ENCODE data around the gene FBN2.

Gene FBN2

DNA sequence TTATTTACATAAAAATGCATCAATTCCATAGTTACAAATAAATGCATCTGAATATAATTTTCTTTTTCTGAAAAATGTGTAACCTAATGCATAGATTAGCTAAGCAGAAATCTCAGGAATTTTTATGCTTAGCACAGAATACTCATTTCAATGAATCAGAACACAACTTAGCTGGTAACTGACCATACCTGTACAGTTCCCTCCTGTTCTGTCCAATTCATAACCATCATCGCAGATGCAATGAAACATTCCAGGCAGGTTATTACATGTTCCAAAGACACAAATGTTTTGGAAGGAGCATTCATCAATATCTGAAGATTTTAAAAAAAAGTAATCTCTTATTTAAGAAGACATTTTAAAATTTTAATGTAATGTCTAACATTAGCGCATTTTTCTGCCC lies 219.4 kb downstream of the FBN2 start:
- no peak overlapping the region for H3K4me3 ChIP-seq (ENCODE audit: low read depth, low read length)
- DNase-seq (ENCODE audit: low read depth) = no peak
- TF ChIP-seq, protein P1, sequence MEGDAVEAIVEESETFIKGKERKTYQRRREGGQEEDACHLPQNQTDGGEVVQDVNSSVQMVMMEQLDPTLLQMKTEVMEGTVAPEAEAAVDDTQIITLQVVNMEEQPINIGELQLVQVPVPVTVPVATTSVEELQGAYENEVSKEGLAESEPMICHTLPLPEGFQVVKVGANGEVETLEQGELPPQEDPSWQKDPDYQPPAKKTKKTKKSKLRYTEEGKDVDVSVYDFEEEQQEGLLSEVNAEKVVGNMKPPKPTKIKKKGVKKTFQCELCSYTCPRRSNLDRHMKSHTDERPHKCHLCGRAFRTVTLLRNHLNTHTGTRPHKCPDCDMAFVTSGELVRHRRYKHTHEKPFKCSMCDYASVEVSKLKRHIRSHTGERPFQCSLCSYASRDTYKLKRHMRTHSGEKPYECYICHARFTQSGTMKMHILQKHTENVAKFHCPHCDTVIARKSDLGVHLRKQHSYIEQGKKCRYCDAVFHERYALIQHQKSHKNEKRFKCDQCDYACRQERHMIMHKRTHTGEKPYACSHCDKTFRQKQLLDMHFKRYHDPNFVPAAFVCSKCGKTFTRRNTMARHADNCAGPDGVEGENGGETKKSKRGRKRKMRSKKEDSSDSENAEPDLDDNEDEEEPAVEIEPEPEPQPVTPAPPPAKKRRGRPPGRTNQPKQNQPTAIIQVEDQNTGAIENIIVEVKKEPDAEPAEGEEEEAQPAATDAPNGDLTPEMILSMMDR (IDR thresholded peaks at IDR 0.05; ENCODE audit: low read depth, low read length, missing control alignments) = no peak

DNA sequence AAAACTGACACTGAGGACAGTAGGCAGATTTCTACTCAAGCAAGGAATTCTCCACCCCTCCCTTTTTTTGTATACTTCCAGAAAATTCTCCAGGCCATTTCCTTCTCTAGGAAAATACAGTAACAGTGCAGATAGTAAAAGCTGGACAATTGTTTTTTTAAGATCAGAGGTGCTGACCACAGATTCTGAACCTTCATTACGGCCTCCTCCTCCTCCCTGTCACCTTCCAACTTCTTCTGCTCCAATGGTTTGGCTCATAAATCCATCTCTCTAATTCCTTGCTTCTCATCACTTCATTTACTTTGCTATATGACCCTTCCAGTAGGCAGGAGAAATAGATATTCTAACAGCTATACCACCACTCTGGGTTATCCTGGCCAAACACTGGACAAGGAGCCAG lies 220.6 kb downstream of the FBN2 start:
- TF ChIP-seq, protein P1 (IDR thresholded peaks at IDR 0.05; ENCODE audit: low read depth, low read length, missing control alignments) = no peak
- no peak overlapping the region for H3K4me3 ChIP-seq (ENCODE audit: low read depth, low read length)
- no peak for DNase-seq (ENCODE audit: low read depth)

DNA sequence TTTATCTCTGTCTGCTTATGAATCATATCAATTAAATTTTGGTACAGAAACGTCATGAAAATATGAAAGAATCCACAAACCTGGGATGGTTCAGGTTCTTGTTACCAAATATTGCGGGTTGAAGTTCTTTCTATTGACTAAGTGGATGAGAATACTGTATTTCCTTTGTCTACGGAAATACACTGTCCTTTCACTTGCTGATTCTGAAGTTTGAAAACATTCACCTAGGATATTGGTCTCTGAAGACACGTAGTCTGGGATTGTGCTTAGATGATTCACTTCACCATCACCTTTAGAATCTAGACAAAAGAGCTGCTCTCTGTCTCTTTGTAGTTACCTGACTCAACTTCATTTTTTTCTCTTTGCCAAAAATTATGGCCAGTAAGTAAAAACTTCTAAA lies 222.4 kb downstream of the FBN2 start:
- DNase-seq (ENCODE audit: low read depth) = no peak
- no peak overlapping the region for H3K4me3 ChIP-seq (ENCODE audit: low read depth, low read length)
- TF ChIP-seq, protein P1 (IDR thresholded peaks at IDR 0.05; ENCODE audit: low read depth, low read length, missing control alignments) = no peak

DNA sequence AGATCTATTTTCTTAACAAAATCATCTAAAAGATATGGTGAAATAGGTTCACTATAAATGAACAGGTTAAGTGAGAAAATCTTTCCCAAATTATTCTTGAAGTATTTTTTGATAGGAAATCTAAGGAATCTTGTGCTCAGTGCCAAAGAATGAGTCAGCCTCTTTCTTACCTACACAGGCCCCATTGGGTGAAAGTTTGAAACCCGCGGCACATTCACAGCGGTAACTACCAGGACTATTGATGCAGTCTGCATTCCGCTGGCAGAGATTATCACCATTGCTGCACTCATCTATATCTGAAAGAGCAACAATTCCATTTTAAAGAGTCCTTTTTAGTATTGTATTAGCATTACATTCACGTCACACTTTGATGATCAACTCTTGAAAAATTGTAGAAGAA lies 232.7 kb downstream of the FBN2 start:
- H3K4me3 ChIP-seq (ENCODE audit: low read depth, low read length) = no peak overlapping the region
- no peak for DNase-seq (ENCODE audit: low read depth)
- TF ChIP-seq, protein P1 (IDR thresholded peaks at IDR 0.05; ENCODE audit: low read depth, low read length, missing control alignments) = no peak

DNA sequence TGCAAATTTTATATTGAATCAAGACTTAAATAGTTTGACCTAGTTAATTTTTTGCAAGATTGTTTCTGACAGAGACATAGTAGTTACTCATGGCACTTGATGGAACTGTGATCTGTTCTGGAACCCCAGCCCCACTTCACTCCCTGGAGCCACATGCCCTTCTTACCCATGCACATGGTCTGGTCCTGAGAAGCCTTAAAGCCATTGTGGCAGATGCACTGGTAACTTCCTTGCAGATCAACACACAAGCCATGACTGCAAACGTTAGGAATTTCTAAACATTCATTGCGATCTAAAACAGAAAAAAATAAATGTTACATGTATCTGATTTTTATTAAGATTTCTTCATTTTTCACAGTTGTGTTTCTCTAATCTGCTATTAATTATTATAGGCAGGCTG lies 233.3 kb downstream of the FBN2 start:
- no peak for DNase-seq (ENCODE audit: low read depth)
- TF ChIP-seq, protein P1 (IDR thresholded peaks at IDR 0.05; ENCODE audit: low read depth, low read length, missing control alignments) = no peak
- no peak overlapping the region for H3K4me3 ChIP-seq (ENCODE audit: low read depth, low read length)

DNA sequence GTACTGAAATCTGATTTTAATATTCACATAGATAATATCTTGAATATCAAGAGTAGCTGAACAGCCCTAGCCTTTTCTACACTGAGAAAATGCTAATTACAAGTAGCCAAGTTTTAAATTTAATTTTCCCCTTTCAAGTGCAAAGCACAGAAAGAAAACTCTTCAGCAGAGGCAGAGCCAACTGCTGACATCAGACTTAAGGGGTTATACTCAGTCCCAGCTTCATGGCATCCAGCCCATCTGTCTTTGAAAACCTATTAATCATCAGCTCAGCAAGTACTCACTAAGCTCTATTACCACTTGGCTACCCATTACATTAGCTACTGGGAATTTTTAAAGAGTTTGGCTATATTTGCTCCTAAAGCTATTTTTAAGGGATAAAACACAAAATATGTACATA lies 234.0 kb downstream of the FBN2 start:
- H3K4me3 ChIP-seq (ENCODE audit: low read depth, low read length) = no peak overlapping the region
- TF ChIP-seq, protein P1 (IDR thresholded peaks at IDR 0.05; ENCODE audit: low read depth, low read length, missing control alignments) = no peak
- DNase-seq (ENCODE audit: low read depth) = no peak

DNA sequence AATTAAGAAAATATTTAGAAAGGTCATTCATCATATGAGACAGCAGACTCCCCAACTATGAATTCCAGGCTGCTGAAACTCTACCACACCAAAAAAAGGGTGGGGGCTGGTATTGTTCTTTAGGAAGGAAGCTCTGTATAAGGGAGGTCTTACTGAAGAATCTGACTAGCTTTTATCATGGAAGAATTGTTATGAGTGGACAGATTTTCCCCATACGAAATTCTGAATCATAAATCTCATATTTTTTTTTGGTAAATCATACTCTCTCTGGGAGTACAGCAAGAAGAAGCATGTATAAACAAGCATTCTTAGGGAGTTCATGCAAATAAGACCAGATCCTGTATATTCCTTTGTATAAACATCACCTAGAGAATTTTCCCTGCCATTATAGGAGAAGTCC lies 234.5 kb downstream of the FBN2 start:
- H3K4me3 ChIP-seq (ENCODE audit: low read depth, low read length) = no peak overlapping the region
- no peak for DNase-seq (ENCODE audit: low read depth)
- TF ChIP-seq, protein P1 (IDR thresholded peaks at IDR 0.05; ENCODE audit: low read depth, low read length, missing control alignments) = no peak

Data from GM12864 (cell line).